ENCODE measurements around the gene SERPINA6. TPM values are rescaled to one million over a fixed set of nuclear protein-coding genes. Genes with fewer than 3 reads are reported as not detected.
"Not testable (repeated sequence)": the region's sequence is repeated elsewhere in the genome, so short reads cannot be mapped to it uniquely, and the experiment has no call there.

Gene SERPINA6
- total RNA-seq (not detected), polyA plus RNA-seq (not detected)
- long read RNA-seq, donor 1: 0 reads
- long read RNA-seq, donor 2: 0 reads

- no peak for DNase-seq
- Histone ChIP-seq H3K36me3 (ENCODE audit: insufficient read depth in 1 of 2, low read depth in 1 of 2) (no peaks in the 10 kb centered on the region), H3K27me3 (ENCODE audit: insufficient read depth in 3 of 3, low read length in 2 of 3) (peaks cover 0 to 1% (median 0%) of the 10 kb centered on the region in 3 donors), H3K27ac (no peak within 1 kb of the TSS), H3K4me1 (no peaks in the 10 kb centered on the region), H3K9me3 (no peaks in the 10 kb centered on the region), H3K4me3 (no peak within 1 kb of the TSS)
- ATAC-seq: no peak
- TF ChIP-seq CTCF (IDR thresholded peaks at IDR 0.05): no peak
- intact Hi-C loops (cut with DNase I): no loop called here
- WGBS, 3 donors: 51 to 64% (median 60%) methylated on average over 15 of the region's 15 CpGs
Measured at GRCh38 chr14:94322648-94323570, at the start of gene SERPINA6. TSS of gene SERPINA6 (minus strand) at chr14:94323336. CDS start at chr14:94314648, 8,688 bp downstream.

GRCh38 chr14:94372021-94372605, 49.0 kb upstream of the SERPINA6 start:
- DNase-seq (no peak), ATAC-seq (no peak)
- Histone ChIP-seq H3K4me1 (no peaks in the 10 kb centered on the region), H3K9me3 (no peaks in the 10 kb centered on the region), H3K27ac (no peak overlapping the region), H3K36me3 (ENCODE audit: insufficient read depth in 1 of 2, low read depth in 1 of 2) (no peaks in the 10 kb centered on the region), H3K27me3 (ENCODE audit: insufficient read depth in 3 of 3, low read length in 2 of 3) (peaks cover 0 to 4% (median 3%) of the 10 kb centered on the region in 3 donors), H3K4me3 (no peak overlapping the region)
- intact Hi-C loops (cut with DNase I): no loop called here
- WGBS, 3 donors: 77 to 85% (median 81%) methylated on average over 13 of the region's 13 CpGs
- TF ChIP-seq CTCF (IDR thresholded peaks at IDR 0.05): no peak

- DNase-seq (no peak), ATAC-seq (no peak)
- intact Hi-C loops (cut with DNase I): no loop called here
- Histone ChIP-seq H3K27ac (no peak overlapping the region), H3K27me3 (ENCODE audit: insufficient read depth in 3 of 3, low read length in 2 of 3) (peaks cover 0 to 4% (median 3%) of the 10 kb centered on the region in 3 donors), H3K9me3 (no peaks in the 10 kb centered on the region), H3K36me3 (ENCODE audit: insufficient read depth in 1 of 2, low read depth in 1 of 2) (no peaks in the 10 kb centered on the region), H3K4me3 (no peak overlapping the region), H3K4me1 (no peaks in the 10 kb centered on the region)
- 54 to 75% (median 71%) methylated on average over 3 to 6 of the region's 6 CpGs for WGBS, 3 donors
- TF ChIP-seq CTCF (IDR thresholded peaks at IDR 0.05): no peak
Measured at GRCh38 chr14:94370524-94370910, 47.4 kb upstream of the SERPINA6 start.

GRCh38 chr14:94369766-94370523, 46.8 kb upstream of the SERPINA6 start:
- intact Hi-C loops (cut with DNase I); H3K36me3 ChIP-seq (ENCODE audit: insufficient read depth in 1 of 2, low read depth in 1 of 2); ATAC-seq; DNase-seq; H3K27ac ChIP-seq; H3K27me3 ChIP-seq (ENCODE audit: insufficient read depth in 3 of 3, low read length in 2 of 3); H3K4me1 ChIP-seq; H3K9me3 ChIP-seq; H3K4me3 ChIP-seq: not testable (repeated sequence)
- 79 to 85% (median 81%) methylated on average over 16 to 19 of the region's 22 CpGs for WGBS, 3 donors
